HepG2 (cell line): ENCODE measurements around the gene ZNF48. TPM values are rescaled to one million over a fixed set of nuclear protein-coding genes. Genes with fewer than 3 reads are reported as not detected.

ENCODE experiments used
- ATF6 ChIP-seq: sonication (generic); formaldehyde crosslinking; conservative IDR thresholded peaks from 2 replicates; pipeline ENCODE4 v1.4.0; 2020; ENCODE audit warnings: missing genetic modification reagents
- CHD2 ChIP-seq: IDR thresholded peaks from 2 replicates; pipeline ENCODE4 v1.6.1; 2011; ENCODE audit warnings: low read depth, low read length, improper control_type of control experiment
- FOXK2 ChIP-seq: fragments of 450-650 bp; IDR thresholded peaks from 2 replicates; pipeline ENCODE4 v1.6.1; 2016
- FOXO1 ChIP-seq: sonication (generic); formaldehyde crosslinking; IDR thresholded peaks from 2 replicates; pipeline ENCODE4 v1.4.0; 2020; ENCODE audit warnings: missing genetic modification reagents
- IKZF1 ChIP-seq: fragments of 450-650 bp; IDR thresholded peaks from 2 replicates; pipeline ENCODE4 v1.7.1; 2016
- MBNL3 ChIP-seq: fragments of 250-450 bp; sonication (Bioruptor Pico); conservative IDR thresholded peaks from 2 replicates; pipeline ENCODE4 v1.8.0; 2022; ENCODE audit warnings: mild to moderate bottlenecking, inconsistent platforms
- NFIC ChIP-seq: IDR thresholded peaks from 2 replicates; pipeline ENCODE4 v1.6.1; 2012; ENCODE audit warnings: mild to moderate bottlenecking, low read length, inconsistent platforms
- NFKBIZ ChIP-seq: IDR thresholded peaks from 2 replicates; pipeline ENCODE4 v1.6.1; 2018; ENCODE audit warnings: missing genetic modification reagents, missing compliant biosample characterization
- PAX8 ChIP-seq: sonication (generic); formaldehyde crosslinking; IDR thresholded peaks from 2 replicates; pipeline ENCODE4 v1.8.0; 2022; ENCODE audit warnings: mild to moderate bottlenecking, missing genetic modification reagents, borderline replicate concordance
- PBX3 ChIP-seq: sonication (generic); formaldehyde crosslinking; IDR thresholded peaks from 2 replicates; pipeline ENCODE4 v1.8.1; 2023; ENCODE audit warnings: missing genetic modification reagents, inconsistent platforms, borderline replicate concordance
- POGK ChIP-seq: sonication (generic); formaldehyde crosslinking; conservative IDR thresholded peaks from 2 replicates; pipeline ENCODE4 v1.8.0; 2022; ENCODE audit warnings: mild to moderate bottlenecking, moderate library complexity, missing genetic modification reagents
- POLR2AphosphoS5 ChIP-seq: IDR thresholded peaks from 2 replicates; pipeline ENCODE4 v1.6.1; 2012; ENCODE audit warnings: low read depth, low read length
- SALL1 ChIP-seq: sonication (generic); formaldehyde crosslinking; IDR thresholded peaks from 2 replicates; pipeline ENCODE4 v1.8.0; 2022; ENCODE audit warnings: mild to moderate bottlenecking, missing genetic modification reagents
- SMC3 ChIP-seq: IDR thresholded peaks from 2 replicates; pipeline ENCODE4 v1.6.1; 2011; ENCODE audit warnings: low read length, improper control_type of control experiment
- TAF1 ChIP-seq: sonication (generic); formaldehyde crosslinking; IDR thresholded peaks from 2 replicates; pipeline ENCODE4 v1.4.0; 2020; ENCODE audit warnings: missing genetic modification reagents
- TFDP1 ChIP-seq: IDR thresholded peaks from 2 replicates; pipeline ENCODE4 v1.6.1; 2016; ENCODE audit warnings: missing compliant biosample characterization, missing genetic modification reagents, borderline replicate concordance
- THYN1 ChIP-seq: sonication (generic); formaldehyde crosslinking; IDR thresholded peaks from 2 replicates; pipeline ENCODE4 v1.8.1; 2023; ENCODE audit warnings: low read depth, mild to moderate bottlenecking, moderate library complexity, missing genetic modification reagents, borderline replicate concordance
- ZBTB2 ChIP-seq: sonication (generic); formaldehyde crosslinking; IDR thresholded peaks from 2 replicates; pipeline ENCODE4 v1.8.0; 2022; ENCODE audit warnings: low read depth, missing genetic modification reagents
- ZMYM4 ChIP-seq: sonication (generic); formaldehyde crosslinking; IDR thresholded peaks from 2 replicates; pipeline ENCODE4 v1.8.1; 2023; ENCODE audit warnings: mild to moderate bottlenecking, missing genetic modification reagents
- ZNF251 ChIP-seq: sonication (generic); formaldehyde crosslinking; IDR thresholded peaks from 2 replicates; pipeline ENCODE4 v1.9.0; 2021; ENCODE audit warnings: mild to moderate bottlenecking, missing genetic modification reagents
- ZNF350 ChIP-seq: sonication (generic); formaldehyde crosslinking; IDR thresholded peaks from 2 replicates; pipeline ENCODE4 v1.4.0; 2020; ENCODE audit warnings: mild to moderate bottlenecking, low read depth, missing genetic modification reagents, borderline replicate concordance
- ZNF510 ChIP-seq: sonication (generic); formaldehyde crosslinking; IDR thresholded peaks from 2 replicates; pipeline ENCODE4 v1.4.0; 2020; ENCODE audit warnings: low read depth, mild to moderate bottlenecking, missing genetic modification reagents
- ZSCAN21 ChIP-seq: sonication (generic); formaldehyde crosslinking; IDR thresholded peaks from 2 replicates; pipeline ENCODE4 v1.8.0; 2022; ENCODE audit warnings: mild to moderate bottlenecking, missing genetic modification reagents, moderate library complexity, borderline replicate concordance
- polyA plus RNA-seq, 8 experiments: library from polyadenylated mRNA; depleted of rRNA in 3 of 8; stranded (reverse) in 7 of 8; unstranded in 1 of 8; fragments of >200 nt; fragmentation: Illumina TruSeq in 4 of 8; extraction: Trizol in 4 of 8; gene quantifications; 2 replicates each; pipeline versions ENCODE4 v1.2.1 to v1.2.3, GENCODE V29; 2011 to 2016; ENCODE audit warnings: low read depth in 4 of 8, missing spikeins in 1 of 8, mixed read lengths in 1 of 8; ENCODE audit not compliant: insufficient read depth in 1 of 8
- total RNA-seq, 5 experiments: library from RNA; depleted of rRNA; stranded (reverse); fragments of >200 nt; fragmentation: Illumina TruSeq; extraction: Trizol; gene quantifications; 2 replicates each; pipeline ENCODE4 v1.2.3, GENCODE V29; 2016; ENCODE audit warnings: low read depth in 1 of 5

The ZNF48 gene
- total and polyA plus RNA-seq, 2 of the 13 experiments (the other 11 are each of a cell fraction or from before 2014, with no cell fraction given) = 9.9 to 12.3 TPM

- TF ChIP-seq POLR2AphosphoS5 = peak; percentile 41; the same call in 1 of the 2 replicates
- peak; percentile 99 for TF ChIP-seq ZBTB2 (CRISPR knock-in tag)
- TF ChIP-seq ATF6 = no peak
- TF ChIP-seq POGK (CRISPR knock-in tag) = peak; percentile 41
- 0 out of 2 replicates have a peak, but pooled peaks have one; percentile 28 for TF ChIP-seq NFKBIZ (CRISPR knock-in tag)
- peak; percentile 69 for TF ChIP-seq SALL1
- no peak for TF ChIP-seq CHD2
- peak; percentile 90 for TF ChIP-seq PAX8 (CRISPR knock-in tag)
- peak; percentile 44; the same call in 1 of the 2 replicates for TF ChIP-seq TFDP1
- TF ChIP-seq ZMYM4 (CRISPR knock-in tag) = peak; percentile 49; the same call in 1 of the 2 replicates
- no peak for TF ChIP-seq ZNF251 (CRISPR knock-in tag)
- no peak for TF ChIP-seq PBX3
- no peak for TF ChIP-seq FOXK2
- TF ChIP-seq ZNF350 = peak; percentile 64; the same call in 1 of the 2 replicates
- TF ChIP-seq NFIC = no peak; the same call in 1 of the 2 replicates
- TF ChIP-seq IKZF1 = no peak
- TF ChIP-seq MBNL3 (CRISPR knock-in tag) = no peak
- TF ChIP-seq THYN1 (CRISPR knock-in tag) = no peak
- TF ChIP-seq TAF1 (CRISPR knock-in tag) = no peak; the same call in none of the 2 replicates
- TF ChIP-seq ZNF510 = no peak
- no peak; the same call in 1 of the 2 replicates for TF ChIP-seq ZSCAN21
- peak; percentile 62 for TF ChIP-seq FOXO1 (CRISPR knock-in tag)
- peak; percentile 8; the same call in 1 of the 2 replicates for TF ChIP-seq SMC3
Observed at GRCh38 chr16:30395155-30395991, at the start of gene ZNF48 (continued).
